Endothelial cell of umbilical vein (primary cell): ENCODE measurements around the gene TBRG1. TPM values are rescaled to one million over a fixed set of nuclear protein-coding genes. Genes with fewer than 3 reads are reported as not detected.
A peak's percentile ranks its signal among the peaks of the same experiment; 100 is the strongest.

ENCODE experiments used
- BruUV-seq: library from RNA; stranded (reverse); fragments of 400-500 nt; replicated peaks from 2 replicates; lab custom pipeline; 2021; lab: Mats Ljungman, UMichigan
- CTCF ChIA-PET: fragments of 300-600, 350-600 bp; sonication (Branson Sonifier 250); formaldehyde crosslinking; loops from one replicate; lab custom pipeline; 2021; ENCODE audit warnings: antibody characterized with exemption, inconsistent platforms; lab: Charles Lee
- POLR2A ChIA-PET: fragments of 300-600, 350-600 bp; sonication (Branson Sonifier 250); formaldehyde crosslinking; loops from one replicate; lab custom pipeline; 2021; ENCODE audit warnings: antibody characterized with exemption, inconsistent platforms; lab: Charles Lee
- DNase-seq: peaks from one replicate; pipeline ENCODE4 v3.0.0-alpha.2; 2011; ENCODE audit warnings: low read depth, low spot score
- FAIRE-seq: peaks from 2 replicates; lab custom pipeline; 2011; peaks lifted over from hg19 to GRCh38; lab: Jason Lieb, UNC
- H2AFZ ChIP-seq: 2 replicates; pipeline ENCODE4 v1.6.0; 2012; ENCODE audit warnings: low read depth, low read length, control low read depth, inconsistent platforms
- H3K27ac ChIP-seq: 2 replicates; pipeline ENCODE4 v1.5.1; 2011; ENCODE audit warnings: low read depth, mild to moderate bottlenecking, control low read depth, low read length, moderate library complexity; ENCODE audit not compliant: insufficient read depth
- H3K27me3 ChIP-seq, 2 experiments: 2 replicates each; pipeline versions ENCODE4 v1.6.0 to v1.6.1; 2011; ENCODE audit warnings: low read length in 2 of 2, mixed read lengths in 1 of 2; ENCODE audit not compliant: control insufficient read depth in 2 of 2, insufficient read depth in 2 of 2
- H3K36me3 ChIP-seq, 2 experiments: 2 replicates in 1 of 2; 3 replicates in 1 of 2; pipeline ENCODE4 v1.5.1; 2011; ENCODE audit warnings: low read length in 2 of 2, mild to moderate bottlenecking in 1 of 2, moderate library complexity in 1 of 2; ENCODE audit not compliant: control insufficient read depth in 2 of 2, insufficient read depth in 2 of 2; ENCODE audit errors: extremely low read depth in 1 of 2
- H3K4me1 ChIP-seq: 3 replicates; pipeline ENCODE4 v1.5.1; 2011; ENCODE audit warnings: mild to moderate bottlenecking, low read length; ENCODE audit not compliant: control insufficient read depth, insufficient read depth; ENCODE audit errors: extremely low read depth
- H3K4me2 ChIP-seq: 2 replicates; pipeline ENCODE4 v1.6.1; 2011; ENCODE audit warnings: low read length, control low read depth, mixed read lengths; ENCODE audit not compliant: insufficient read depth
- H3K4me3 ChIP-seq, 3 experiments: fragments of 200-600 bp in 1 of 3; sonication (generic), shearing (Covaris generic) in 1 of 3; replicated peaks in 1 of 3; 2 replicates each; pipeline ENCODE4 v1.5.1; 2011 to 2016; ENCODE audit warnings: control low read depth in 3 of 3, low read length in 3 of 3, mild to moderate bottlenecking in 2 of 3, inconsistent platforms in 1 of 3, low read depth in 1 of 3, moderate library complexity in 1 of 3; ENCODE audit not compliant: insufficient read depth in 1 of 3
- H3K79me2 ChIP-seq: 2 replicates; pipeline ENCODE4 v1.6.0; 2012; ENCODE audit warnings: low read length, inconsistent platforms; ENCODE audit not compliant: control insufficient read depth, insufficient read depth
- H3K9ac ChIP-seq: replicated peaks from 2 replicates; pipeline ENCODE3; 2011; ENCODE audit warnings: low read length, control low read depth; ENCODE audit not compliant: insufficient read depth; ENCODE audit errors: extremely low read depth
- H3K9me1 ChIP-seq: replicated peaks from 3 replicates; pipeline ENCODE4 v1.6.0; 2011; ENCODE audit warnings: mild to moderate bottlenecking, low read length; ENCODE audit not compliant: control insufficient read depth, insufficient read depth; ENCODE audit errors: extremely low read depth
- H3K9me3 ChIP-seq: replicated peaks from 2 replicates; pipeline ENCODE4 v1.5.1; 2012; ENCODE audit warnings: low read length, inconsistent platforms; ENCODE audit not compliant: control insufficient read depth, insufficient read depth
- H4K20me1 ChIP-seq: replicated peaks from 2 replicates; pipeline ENCODE3; 2011; ENCODE audit warnings: mild to moderate bottlenecking, low read length; ENCODE audit not compliant: control insufficient read depth, insufficient read depth; ENCODE audit errors: extremely low read depth
- EZH2 ChIP-seq: IDR thresholded peaks from 2 replicates; pipeline ENCODE4 v1.6.1; 2012; ENCODE audit warnings: borderline replicate concordance, low read depth, mild to moderate bottlenecking, moderate library complexity, low read length, inconsistent platforms; ENCODE audit not compliant: severe bottlenecking
- FOS ChIP-seq: IDR thresholded peaks from 2 replicates; pipeline ENCODE4 v1.6.1; 2011; ENCODE audit warnings: mild to moderate bottlenecking, low read length, moderate library complexity, borderline replicate concordance; ENCODE audit not compliant: insufficient read depth
- GATA2 ChIP-seq: IDR thresholded peaks from 2 replicates; pipeline ENCODE4 v1.7.0; 2011; ENCODE audit warnings: low read depth, mild to moderate bottlenecking, moderate library complexity, mixed read lengths, low read length; ENCODE audit not compliant: insufficient read length, insufficient read depth
- JUN ChIP-seq: IDR thresholded peaks from 2 replicates; pipeline ENCODE4 v1.6.1; 2011; ENCODE audit warnings: borderline replicate concordance, low read depth; ENCODE audit not compliant: insufficient read length, insufficient read depth
- MYC ChIP-seq: IDR thresholded peaks from one replicate; pipeline ENCODE4 v1.6.1; 2011; ENCODE audit warnings: mild to moderate bottlenecking, low read depth, low read length
- POLR2A ChIP-seq: IDR thresholded peaks from 2 replicates; pipeline ENCODE4 v1.6.1; 2012; ENCODE audit warnings: low read depth, mild to moderate bottlenecking, control low read depth, low read length
- POLR2AphosphoS5 ChIP-seq: IDR thresholded peaks from 2 replicates; pipeline ENCODE4 v1.6.1; 2012; ENCODE audit warnings: low read depth, mild to moderate bottlenecking, control low read depth, low read length, moderate library complexity; ENCODE audit not compliant: insufficient read depth
- dilution Hi-C: fragments of 300-500 bp; cut with MboI; formaldehyde crosslinking; loops from one replicate; pipeline ENCODE4 v1.15.0; 2019; ENCODE audit warnings: low sequenced_read_pairs; ENCODE audit not compliant: extremely low pct_ligation_motif_present
- intact Hi-C: fragments of 100-400 bp; cut with micrococcal nuclease; formaldehyde crosslinking; loops from one replicate; pipeline ENCODE4 v1.10.0; 2022
- polyA plus RNA-seq, 4 experiments: library from polyadenylated mRNA; depleted of rRNA in 3 of 4; stranded (reverse) in 3 of 4; unstranded in 1 of 4; fragments of >200 nt; gene quantifications; 2 replicates each; pipeline versions ENCODE4 v1.2.1 to v1.2.3, GENCODE V29; 2011 to 2012; ENCODE audit warnings: missing spikeins in 1 of 4
- total RNA-seq: library from RNA; stranded (reverse); gene quantifications from 2 replicates; pipeline ENCODE4 v1.2.3, GENCODE V29; 2021
- TF ChIP-seq, protein P1 (sequence below), 2 donors: IDR thresholded peaks; 1 replicate in 1 of 2; 2 replicates in 1 of 2; pipeline ENCODE4 v1.5.1; 2011; ENCODE audit warnings: low read length in 2 of 2, mild to moderate bottlenecking in 2 of 2, moderate library complexity in 2 of 2, control low read depth in 1 of 2, inconsistent platforms in 1 of 2, low read depth in 1 of 2; ENCODE audit not compliant: insufficient read depth in 1 of 2; ENCODE audit errors: extremely low read depth in 1 of 2
- TF ChIP-seq, protein P2 (sequence below): IDR thresholded peaks from 2 replicates; pipeline ENCODE4 v1.6.1; 2011; ENCODE audit not compliant: insufficient read depth, insufficient read length

Gene TBRG1
- total and polyA plus RNA-seq, 2 donors (not counting 3 experiments of a cell fraction or from before 2014, with no cell fraction given): 22.4 to 29.6 TPM

DNA sequence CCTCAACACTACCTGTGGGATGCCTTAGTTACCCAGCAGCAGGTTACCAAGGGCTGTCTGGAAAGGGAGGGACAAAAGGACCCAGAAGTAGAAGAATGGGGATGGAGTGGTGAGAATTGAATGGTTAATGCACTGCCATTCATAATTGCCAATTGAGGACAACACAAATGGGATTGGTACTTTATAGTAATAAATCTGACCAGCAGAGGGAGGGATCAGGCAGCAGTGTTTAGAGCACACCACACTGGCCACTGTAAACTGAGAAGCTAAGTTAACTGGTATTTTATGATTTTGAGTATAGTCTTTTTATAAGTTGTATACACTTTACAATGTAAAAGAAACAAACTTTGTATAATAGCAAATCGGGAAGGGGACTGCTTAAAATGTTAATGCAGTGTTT lies 10.7 kb downstream of the TBRG1 start:
- FAIRE-seq (no peak), DNase-seq (peak; percentile 26)
- H3K4me3 ChIP-seq: no peak overlapping the region
- H3K27me3 ChIP-seq: no peaks in the 10 kb centered on the region
- peaks cover 10 to 24% of the 10 kb centered on the region in 2 experiments for H3K36me3 ChIP-seq
- no peak overlapping the region for H3K4me2 ChIP-seq
- ChIA-PET CTCF (interaction anchor here (0.5 to 3.4 kb wide), 14 partner anchors 10 to 1267 kb away, joined by 3 to 22 read pairs (median 5); partner anchors contain the start of genes NRGN and TBRG1), POLR2A (no interaction called here)
- no peak overlapping the region for H3K27ac ChIP-seq
- H3K9me3 ChIP-seq: no peaks in the 10 kb centered on the region
- no peaks in the 10 kb centered on the region for H3K79me2 ChIP-seq
- no peaks in the 10 kb centered on the region for H3K9me1 ChIP-seq
- no peaks in the 10 kb centered on the region for H3K4me1 ChIP-seq
- no peak overlapping the region for H2AFZ ChIP-seq
- no TSS peak for BruUV-seq
- TF ChIP-seq EZH2: no peak
- TF ChIP-seq FOS: no peak
- TF ChIP-seq, protein P1, sequence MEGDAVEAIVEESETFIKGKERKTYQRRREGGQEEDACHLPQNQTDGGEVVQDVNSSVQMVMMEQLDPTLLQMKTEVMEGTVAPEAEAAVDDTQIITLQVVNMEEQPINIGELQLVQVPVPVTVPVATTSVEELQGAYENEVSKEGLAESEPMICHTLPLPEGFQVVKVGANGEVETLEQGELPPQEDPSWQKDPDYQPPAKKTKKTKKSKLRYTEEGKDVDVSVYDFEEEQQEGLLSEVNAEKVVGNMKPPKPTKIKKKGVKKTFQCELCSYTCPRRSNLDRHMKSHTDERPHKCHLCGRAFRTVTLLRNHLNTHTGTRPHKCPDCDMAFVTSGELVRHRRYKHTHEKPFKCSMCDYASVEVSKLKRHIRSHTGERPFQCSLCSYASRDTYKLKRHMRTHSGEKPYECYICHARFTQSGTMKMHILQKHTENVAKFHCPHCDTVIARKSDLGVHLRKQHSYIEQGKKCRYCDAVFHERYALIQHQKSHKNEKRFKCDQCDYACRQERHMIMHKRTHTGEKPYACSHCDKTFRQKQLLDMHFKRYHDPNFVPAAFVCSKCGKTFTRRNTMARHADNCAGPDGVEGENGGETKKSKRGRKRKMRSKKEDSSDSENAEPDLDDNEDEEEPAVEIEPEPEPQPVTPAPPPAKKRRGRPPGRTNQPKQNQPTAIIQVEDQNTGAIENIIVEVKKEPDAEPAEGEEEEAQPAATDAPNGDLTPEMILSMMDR (IDR thresholded peaks at IDR 0.05; ENCODE audit: extremely low read depth in 1 of 2, insufficient read depth in 1 of 2, low read depth in 1 of 2, low read length in 2 of 2): peak; percentile 26 to 36
- no peak for TF ChIP-seq MYC
- no peak for TF ChIP-seq GATA2
- H3K9ac ChIP-seq: no peak overlapping the region
- intact Hi-C loops (no loop called here), dilution Hi-C loops (no loop called here)
- H4K20me1 ChIP-seq: no peaks in the 10 kb centered on the region

DNA sequence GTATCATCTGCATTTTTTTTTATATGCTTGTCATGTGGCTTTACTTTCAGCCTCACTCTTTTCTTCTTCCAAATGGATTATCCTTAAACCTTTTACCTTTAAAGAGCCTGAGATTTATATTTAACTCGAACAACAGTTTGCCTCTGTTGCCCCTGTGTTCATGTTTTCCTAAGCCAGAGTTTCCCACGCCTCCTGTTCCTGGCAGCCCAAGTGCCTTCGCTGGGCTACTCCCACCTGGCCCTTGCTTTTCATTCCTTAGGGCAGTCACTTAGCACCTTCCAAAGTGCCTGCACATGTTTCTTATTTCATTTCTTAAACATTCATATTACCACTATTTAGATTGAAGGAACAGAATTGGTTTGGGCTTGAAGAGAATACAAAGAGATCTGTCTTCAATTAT lies 13.3 kb downstream of the TBRG1 start:
- TF ChIP-seq MYC (no peak), POLR2A (no peak), POLR2AphosphoS5 (no peak), GATA2 (no peak), JUN (no peak), EZH2 (no peak)
- TF ChIP-seq, protein P1 (IDR thresholded peaks at IDR 0.05; ENCODE audit: extremely low read depth in 1 of 2, insufficient read depth in 1 of 2, low read depth in 1 of 2, low read length in 2 of 2): no peak
- TF ChIP-seq, protein P2, sequence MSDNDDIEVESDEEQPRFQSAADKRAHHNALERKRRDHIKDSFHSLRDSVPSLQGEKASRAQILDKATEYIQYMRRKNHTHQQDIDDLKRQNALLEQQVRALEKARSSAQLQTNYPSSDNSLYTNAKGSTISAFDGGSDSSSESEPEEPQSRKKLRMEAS: no peak
- no peak overlapping the region for H3K4me3 ChIP-seq
- no peak overlapping the region for H3K4me2 ChIP-seq
- H3K36me3 ChIP-seq: peaks cover 6 to 21% of the 10 kb centered on the region in 2 experiments
- H3K9me3 ChIP-seq: no peaks in the 10 kb centered on the region
- H3K79me2 ChIP-seq: no peaks in the 10 kb centered on the region
- CTCF ChIA-PET: no interaction called here
- dilution Hi-C loops: no loop called here
- no peaks in the 10 kb centered on the region for H3K4me1 ChIP-seq
- no peaks in the 10 kb centered on the region for H3K9me1 ChIP-seq
- H3K27ac ChIP-seq: no peak overlapping the region
- no peaks in the 10 kb centered on the region for H4K20me1 ChIP-seq
- DNase-seq (no peak), FAIRE-seq (no peak)
- POLR2A ChIA-PET: no interaction called here
- no peak overlapping the region for H2AFZ ChIP-seq
- BruUV-seq: TSS peak; percentile 67
- no peak overlapping the region for H3K9ac ChIP-seq
- no peaks in the 10 kb centered on the region for H3K27me3 ChIP-seq
- intact Hi-C loops: no loop called here
